ENCODE data around the gene TERT. TPM values are rescaled to one million over a fixed set of nuclear protein-coding genes. Genes with fewer than 3 reads are reported as not detected.

Gene TERT
- total and polyA plus RNA-seq, 2 experiments from 2014 or later: 0.08 TPM; not detected in 1

GRCh38 chr5:1321576-1321975 is 26.7 kb upstream of the TERT start:
- Histone ChIP-seq H3K27ac (no peak overlapping the region), H3K9me2 (replicated peaks; ENCODE audit: insufficient read depth) (no peaks in the 10 kb centered on the region), H3K4me3 (no peak overlapping the region), H3K27me3 (no peaks in the 10 kb centered on the region), H3K79me2 (no peaks in the 10 kb centered on the region), H3K4me2 (no peak overlapping the region), H3K4me1 (ENCODE audit: insufficient read depth) (peaks cover 4% of the 10 kb centered on the region), H3K9me3 (ENCODE audit: low read depth) (no peaks in the 10 kb centered on the region), H2AFZ (no peak overlapping the region), H3K36me3 (replicated peaks; ENCODE audit: insufficient read depth, low read depth) (no peaks in the 10 kb centered on the region), H4K20me1 (ENCODE audit: insufficient read depth, poor library complexity, severe bottlenecking) (no peaks in the 10 kb centered on the region)
- 97% methylated on average over 16 of the region's 16 CpGs for WGBS (ENCODE audit: low lambda C conversion rate, missing lambda C conversion rate)
- no peak for DNase-seq (ENCODE audit: low spot score)
- TF ChIP-seq CTCF (IDR thresholded peaks at IDR 0.05; ENCODE audit: poor library complexity) (no peak), EZH2phosphoT487 (IDR thresholded peaks at IDR 0.05; ENCODE audit: low read depth, severe bottlenecking, unreplicated experiment) (no peak), EZH2 (IDR thresholded peaks at IDR 0.05; ENCODE audit: borderline replicate concordance) (no peak)

GRCh38 chr5:1320436-1321344 is 25.8 kb upstream of the TERT start:
- Histone ChIP-seq H3K9me2 (replicated peaks; ENCODE audit: insufficient read depth) (no peaks in the 10 kb centered on the region), H3K9me3 (ENCODE audit: low read depth) (no peaks in the 10 kb centered on the region), H3K4me2 (no peak overlapping the region), H3K4me1 (ENCODE audit: insufficient read depth) (peaks cover 11% of the 10 kb centered on the region), H3K36me3 (replicated peaks; ENCODE audit: insufficient read depth, low read depth) (no peaks in the 10 kb centered on the region), H3K79me2 (no peaks in the 10 kb centered on the region), H3K4me3 (no peak overlapping the region), H3K27me3 (no peaks in the 10 kb centered on the region), H4K20me1 (ENCODE audit: insufficient read depth, poor library complexity, severe bottlenecking) (no peaks in the 10 kb centered on the region), H3K27ac (no peak overlapping the region), H2AFZ (no peak overlapping the region)
- TF ChIP-seq EZH2 (IDR thresholded peaks at IDR 0.05; ENCODE audit: borderline replicate concordance) (no peak), CTCF (IDR thresholded peaks at IDR 0.05; ENCODE audit: poor library complexity) (no peak), EZH2phosphoT487 (IDR thresholded peaks at IDR 0.05; ENCODE audit: low read depth, severe bottlenecking, unreplicated experiment) (no peak)
- no peak for DNase-seq (ENCODE audit: low spot score)
- WGBS (ENCODE audit: low lambda C conversion rate, missing lambda C conversion rate): 94% methylated on average over 36 of the region's 36 CpGs

GRCh38 chr5:1319436-1320256 is 24.8 kb upstream of the TERT start:
- H3K4me3 ChIP-seq: no peak overlapping the region
- 87% methylated on average over 21 of the region's 21 CpGs for WGBS (ENCODE audit: low lambda C conversion rate, missing lambda C conversion rate)
- H3K79me2 ChIP-seq: no peaks in the 10 kb centered on the region
- no peaks in the 10 kb centered on the region for H3K27me3 ChIP-seq
- no peaks in the 10 kb centered on the region for H3K36me3 ChIP-seq (replicated peaks; ENCODE audit: insufficient read depth, low read depth)
- H3K27ac ChIP-seq: no peak overlapping the region
- no peak for DNase-seq (ENCODE audit: low spot score)
- no peaks in the 10 kb centered on the region for H3K9me2 ChIP-seq (replicated peaks; ENCODE audit: insufficient read depth)
- TF ChIP-seq EZH2 (IDR thresholded peaks at IDR 0.05; ENCODE audit: borderline replicate concordance) (no peak), EZH2phosphoT487 (IDR thresholded peaks at IDR 0.05; ENCODE audit: low read depth, severe bottlenecking, unreplicated experiment) (no peak), CTCF (IDR thresholded peaks at IDR 0.05; ENCODE audit: poor library complexity) (no peak)
- H4K20me1 ChIP-seq (ENCODE audit: insufficient read depth, poor library complexity, severe bottlenecking): no peaks in the 10 kb centered on the region
- no peaks in the 10 kb centered on the region for H3K9me3 ChIP-seq (ENCODE audit: low read depth)
- no peak overlapping the region for H2AFZ ChIP-seq
- no peak overlapping the region for H3K4me2 ChIP-seq
- H3K4me1 ChIP-seq (ENCODE audit: insufficient read depth): peaks cover 18% of the 10 kb centered on the region

Measured in hepatocyte (in vitro differentiated cells).